Right atrium auricular region (tissue), 2 donors: ENCODE measurements around the gene DNAJC28. TPM values are rescaled to one million over a fixed set of nuclear protein-coding genes. Genes with fewer than 3 reads are reported as not detected.

Experiments used
- DNase-seq: peaks from one replicate; pipeline ENCODE4 v3.0.0-alpha.2; 2019; ENCODE audit warnings: low spot score
- H3K27ac ChIP-seq, 2 donors: fragments of 200-600 bp; sonication (generic); 1 replicate in 1 of 2; 2 replicates in 1 of 2; pipeline ENCODE4 v1.5.1; 2016 to 2019
- H3K27me3 ChIP-seq, 2 donors: fragments of 200-600 bp; sonication (generic); one replicate each; pipeline versions ENCODE4 v1.5.1 to v1.6.0; 2017 to 2019
- H3K36me3 ChIP-seq: fragments of 200-600 bp; sonication (generic); one replicate; pipeline ENCODE4 v1.5.1; 2016
- H3K4me1 ChIP-seq, 2 donors: fragments of 200-600 bp; sonication (generic); one replicate each; pipeline versions ENCODE4 v1.5.1 to v1.6.0; 2017 to 2019
- H3K4me3 ChIP-seq, 2 donors: fragments of 200-600 bp; sonication (generic); 1 replicate in 1 of 2; 2 replicates in 1 of 2; pipeline ENCODE4 v1.5.1; 2017 to 2019; ENCODE audit warnings: mild to moderate bottlenecking in 1 of 2, moderate library complexity in 1 of 2
- H3K9me3 ChIP-seq, 2 donors: fragments of 200-600 bp; sonication (generic); one replicate each; pipeline ENCODE4 v1.5.1; 2019
- total RNA-seq, 2 donors: library from RNA; depleted of rRNA; stranded (reverse); fragments of >200 nt; gene quantifications; one replicate each; pipeline ENCODE4 v1.1.0, GENCODE V29; 2016
- TF ChIP-seq, protein P1 (sequence below), 2 donors: fragments of 200-600 bp; sonication (generic); IDR thresholded peaks; one replicate each; pipeline ENCODE4 v1.5.1; 2019; ENCODE audit warnings: antibody characterized with exemption in 2 of 2

Gene DNAJC28
- total RNA-seq, 2 donors from 2014 or later: 3.0 to 4.5 TPM

- DNase-seq: no peak
- TF ChIP-seq, protein P1, sequence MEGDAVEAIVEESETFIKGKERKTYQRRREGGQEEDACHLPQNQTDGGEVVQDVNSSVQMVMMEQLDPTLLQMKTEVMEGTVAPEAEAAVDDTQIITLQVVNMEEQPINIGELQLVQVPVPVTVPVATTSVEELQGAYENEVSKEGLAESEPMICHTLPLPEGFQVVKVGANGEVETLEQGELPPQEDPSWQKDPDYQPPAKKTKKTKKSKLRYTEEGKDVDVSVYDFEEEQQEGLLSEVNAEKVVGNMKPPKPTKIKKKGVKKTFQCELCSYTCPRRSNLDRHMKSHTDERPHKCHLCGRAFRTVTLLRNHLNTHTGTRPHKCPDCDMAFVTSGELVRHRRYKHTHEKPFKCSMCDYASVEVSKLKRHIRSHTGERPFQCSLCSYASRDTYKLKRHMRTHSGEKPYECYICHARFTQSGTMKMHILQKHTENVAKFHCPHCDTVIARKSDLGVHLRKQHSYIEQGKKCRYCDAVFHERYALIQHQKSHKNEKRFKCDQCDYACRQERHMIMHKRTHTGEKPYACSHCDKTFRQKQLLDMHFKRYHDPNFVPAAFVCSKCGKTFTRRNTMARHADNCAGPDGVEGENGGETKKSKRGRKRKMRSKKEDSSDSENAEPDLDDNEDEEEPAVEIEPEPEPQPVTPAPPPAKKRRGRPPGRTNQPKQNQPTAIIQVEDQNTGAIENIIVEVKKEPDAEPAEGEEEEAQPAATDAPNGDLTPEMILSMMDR (IDR thresholded peaks at IDR 0.05): no peak
- H3K4me3 ChIP-seq: peak overlapping the region; percentile 94 to 96
- peak overlapping the region; percentile 96 to 99 for H3K27ac ChIP-seq
- peaks cover 0 to 17% of the 10 kb centered on the region in 2 donors for H3K4me1 ChIP-seq
- H3K36me3 ChIP-seq: no peaks in the 10 kb centered on the region
- no peaks in the 10 kb centered on the region for H3K9me3 ChIP-seq
- H3K27me3 ChIP-seq: no peaks in the 10 kb centered on the region
Measured at GRCh38 chr21:33480481-33481103, 10.9 kb downstream of the DNAJC28 start.

- peak; percentile 94 for DNase-seq
- TF ChIP-seq, protein P1 (IDR thresholded peaks at IDR 0.05): peak in 1 of 2 donors; percentile 68
- no peaks in the 10 kb centered on the region for H3K36me3 ChIP-seq
Measured at GRCh38 chr21:33479679-33480480, 11.6 kb downstream of the DNAJC28 start, which contains the start of gene TMEM50B. TMEM50B (minus strand) TSS chr21:33479974; CDS start chr21:33468885, 11,089 bp downstream.

DNA sequence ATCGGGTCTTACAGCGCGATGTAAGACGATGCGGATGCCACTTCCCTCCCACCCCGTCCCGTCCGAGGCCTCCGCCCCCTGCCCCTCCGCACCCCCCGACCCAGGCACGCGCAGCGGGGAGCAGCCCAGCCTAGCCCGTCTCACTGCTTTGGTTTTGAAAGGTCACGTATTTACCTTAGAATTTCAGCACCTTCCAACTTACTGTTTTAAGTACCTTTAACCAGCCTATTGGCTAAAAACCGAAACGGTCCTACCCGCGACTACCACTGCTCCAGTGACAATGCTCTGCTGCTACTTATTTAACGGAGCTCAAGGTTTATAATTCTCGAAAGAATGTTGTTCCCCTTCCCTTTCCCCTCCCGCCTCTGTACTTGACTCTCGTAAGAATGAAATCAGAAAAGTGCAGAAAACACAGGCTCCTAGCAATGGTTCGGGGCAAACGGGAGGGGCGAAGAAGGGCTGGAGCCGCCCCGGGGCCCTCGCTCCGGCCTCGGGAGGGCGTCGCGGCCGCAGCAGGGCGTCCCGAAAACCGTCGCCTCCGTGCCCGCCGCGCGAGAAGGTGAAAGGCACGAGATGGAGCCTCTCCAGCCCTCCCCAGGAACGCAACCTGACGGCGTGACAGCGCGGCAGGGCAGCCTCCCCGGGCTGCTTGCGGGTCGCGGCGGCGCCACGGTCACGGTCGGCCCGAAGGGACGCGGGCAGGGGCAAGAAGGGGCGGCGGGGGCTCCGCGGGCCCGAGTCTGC is 12.4 kb downstream of the DNAJC28 start:
- no peaks in the 10 kb centered on the region for H3K9me3 ChIP-seq
- no peaks in the 10 kb centered on the region for H3K36me3 ChIP-seq
- TF ChIP-seq, protein P1 (IDR thresholded peaks at IDR 0.05): peak in 1 of 2 donors; percentile 39
- H3K4me1 ChIP-seq: peaks cover 0 to 17% of the 10 kb centered on the region in 2 donors
- H3K27me3 ChIP-seq: no peaks in the 10 kb centered on the region
- no peak for DNase-seq
- H3K4me3 ChIP-seq: peak overlapping the region; percentile 94 to 96
- H3K27ac ChIP-seq: peak overlapping the region; percentile 96 to 99

More at GRCh38 chr21:33479679-33480480, 11.6 kb downstream of the DNAJC28 start, which contains the start of gene TMEM50B:
- H3K9me3 ChIP-seq: no peaks in the 10 kb centered on the region
- no peaks in the 10 kb centered on the region for H3K27me3 ChIP-seq
- H3K4me1 ChIP-seq: peaks cover 0 to 17% of the 10 kb centered on the region in 2 donors
- peak within 1 kb of the TSS; percentile 96 to 99 for H3K27ac ChIP-seq
- H3K4me3 ChIP-seq: peak within 1 kb of the TSS; percentile 94 to 96

- Histone ChIP-seq H3K9me3 (no peaks in the 10 kb centered on the region), H3K27ac (peak overlapping the region; percentile 96 to 99), H3K4me3 (peak overlapping the region; percentile 94 to 96), H3K4me1 (peaks cover 0 to 17% of the 10 kb centered on the region in 2 donors), H3K27me3 (no peaks in the 10 kb centered on the region), H3K36me3 (no peaks in the 10 kb centered on the region)
- TF ChIP-seq, protein P1 (IDR thresholded peaks at IDR 0.05): no peak
- no peak for DNase-seq
Measured at GRCh38 chr21:33478182-33478581, 13.3 kb downstream of the DNAJC28 start.

DNA sequence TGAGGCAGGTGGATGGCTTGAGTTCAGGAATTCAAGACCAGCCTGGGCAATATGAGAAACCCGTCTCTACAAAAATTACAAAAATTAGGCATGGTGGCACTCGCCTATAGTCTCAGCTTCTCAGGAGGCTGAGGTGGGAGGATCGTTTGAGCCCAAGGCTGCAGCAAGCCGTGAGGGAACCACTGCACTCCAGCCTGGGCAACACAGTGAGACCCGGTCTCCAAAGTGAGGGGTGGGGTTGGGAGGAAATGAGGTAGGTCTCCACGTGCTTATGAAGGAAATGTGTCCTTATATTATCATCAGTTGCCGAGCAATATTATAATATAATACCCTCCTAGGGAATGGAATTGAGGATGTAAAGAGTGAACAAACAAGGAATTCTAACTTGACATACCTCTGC is 14.4 kb downstream of the DNAJC28 start:
- peaks cover 0 to 17% of the 10 kb centered on the region in 2 donors for H3K4me1 ChIP-seq
- no peak for DNase-seq
- no peaks in the 10 kb centered on the region for H3K27me3 ChIP-seq
- TF ChIP-seq, protein P1 (IDR thresholded peaks at IDR 0.05): no peak
- H3K27ac ChIP-seq: no peak overlapping the region
- H3K9me3 ChIP-seq: no peaks in the 10 kb centered on the region
- no peaks in the 10 kb centered on the region for H3K36me3 ChIP-seq
- H3K4me3 ChIP-seq: no peak overlapping the region
